ENCODE measurements around the gene ZNF2.

DNA sequence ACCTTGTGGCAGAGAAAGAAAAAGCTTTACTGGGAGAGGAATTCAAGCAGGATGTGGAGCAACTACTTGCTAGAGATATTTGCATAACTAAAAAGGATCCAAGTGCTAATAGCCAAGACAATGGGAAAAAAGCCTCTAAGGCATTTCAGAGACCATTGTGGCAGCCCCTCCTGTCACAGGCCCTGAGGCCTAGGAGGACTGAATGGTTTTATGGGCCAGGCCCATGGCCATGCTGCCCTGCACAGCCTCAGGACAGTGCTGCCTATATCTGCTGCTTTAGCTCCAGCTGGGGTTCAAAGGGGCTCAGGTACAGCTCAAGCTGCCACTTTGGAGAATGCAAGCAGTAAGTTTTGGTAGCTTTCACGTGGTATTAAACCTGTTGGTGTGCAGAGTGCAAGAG, 26.9 kb upstream of the ZNF2 start:
- TF ChIP-seq, protein P1, sequence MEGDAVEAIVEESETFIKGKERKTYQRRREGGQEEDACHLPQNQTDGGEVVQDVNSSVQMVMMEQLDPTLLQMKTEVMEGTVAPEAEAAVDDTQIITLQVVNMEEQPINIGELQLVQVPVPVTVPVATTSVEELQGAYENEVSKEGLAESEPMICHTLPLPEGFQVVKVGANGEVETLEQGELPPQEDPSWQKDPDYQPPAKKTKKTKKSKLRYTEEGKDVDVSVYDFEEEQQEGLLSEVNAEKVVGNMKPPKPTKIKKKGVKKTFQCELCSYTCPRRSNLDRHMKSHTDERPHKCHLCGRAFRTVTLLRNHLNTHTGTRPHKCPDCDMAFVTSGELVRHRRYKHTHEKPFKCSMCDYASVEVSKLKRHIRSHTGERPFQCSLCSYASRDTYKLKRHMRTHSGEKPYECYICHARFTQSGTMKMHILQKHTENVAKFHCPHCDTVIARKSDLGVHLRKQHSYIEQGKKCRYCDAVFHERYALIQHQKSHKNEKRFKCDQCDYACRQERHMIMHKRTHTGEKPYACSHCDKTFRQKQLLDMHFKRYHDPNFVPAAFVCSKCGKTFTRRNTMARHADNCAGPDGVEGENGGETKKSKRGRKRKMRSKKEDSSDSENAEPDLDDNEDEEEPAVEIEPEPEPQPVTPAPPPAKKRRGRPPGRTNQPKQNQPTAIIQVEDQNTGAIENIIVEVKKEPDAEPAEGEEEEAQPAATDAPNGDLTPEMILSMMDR (IDR thresholded peaks at IDR 0.05), result no peak
- no peak for TF ChIP-seq EZH2 (IDR thresholded peaks at IDR 0.05; ENCODE audit: borderline replicate concordance, insufficient read depth, low read depth, low read length, poor library complexity, severe bottlenecking)

All from B cell (primary cell).